Hepatocyte (in vitro differentiated cells): Measurements from ENCODE around the gene CYB561. TPM values are rescaled to one million over a fixed set of nuclear protein-coding genes. Genes with fewer than 3 reads are reported as not detected.
A peak's percentile ranks its signal among the peaks of the same experiment; 100 is the strongest.

ENCODE experiments used
- DNase-seq: peaks from one replicate; pipeline ENCODE4 v3.0.0-alpha.2; 2016; ENCODE audit warnings: low spot score
- H2AFZ ChIP-seq: fragments of 200-600 bp; sonication (generic); 2 replicates; pipeline ENCODE4 v1.6.0; 2016; ENCODE audit warnings: antibody characterized with exemption, mild to moderate bottlenecking
- H3K27ac ChIP-seq: fragments of 200-600 bp; sonication (generic); 2 replicates; pipeline ENCODE4 v1.5.1; 2016; ENCODE audit warnings: mild to moderate bottlenecking
- H3K27me3 ChIP-seq: fragments of 200-600 bp; sonication (generic); 2 replicates; pipeline ENCODE4 v1.6.1; 2016
- H3K36me3 ChIP-seq: fragments of 200-600 bp; sonication (generic); replicated peaks from 2 replicates; pipeline ENCODE4 v1.5.1; 2016; ENCODE audit warnings: low read depth; ENCODE audit not compliant: insufficient read depth
- H3K4me1 ChIP-seq: fragments of 200-600 bp; sonication (generic); 2 replicates; pipeline ENCODE4 v1.5.1; 2016; ENCODE audit warnings: mild to moderate bottlenecking, moderate library complexity; ENCODE audit not compliant: insufficient read depth
- H3K4me2 ChIP-seq: fragments of 200-600 bp; sonication (generic); 2 replicates; pipeline ENCODE4 v1.6.0; 2016
- H3K4me3 ChIP-seq: fragments of 200-600 bp; sonication (generic); 2 replicates; pipeline ENCODE4 v1.5.1; 2016; ENCODE audit warnings: mild to moderate bottlenecking
- H3K79me2 ChIP-seq: fragments of 200-600 bp; sonication (generic); 2 replicates; pipeline ENCODE4 v1.6.0; 2017; ENCODE audit warnings: mild to moderate bottlenecking
- H3K9me2 ChIP-seq: fragments of 200-600 bp; sonication (generic); replicated peaks from 2 replicates; pipeline ENCODE4 v1.6.0; 2017; ENCODE audit warnings: mild to moderate bottlenecking; ENCODE audit not compliant: insufficient read depth
- H3K9me3 ChIP-seq: fragments of 200-600 bp; sonication (generic); 2 replicates; pipeline ENCODE4 v1.5.1; 2016; ENCODE audit warnings: low read depth, mild to moderate bottlenecking
- H4K20me1 ChIP-seq: fragments of 200-600 bp; sonication (generic); 2 replicates; pipeline ENCODE4 v1.6.0; 2016; ENCODE audit warnings: mild to moderate bottlenecking; ENCODE audit not compliant: insufficient read depth, poor library complexity, severe bottlenecking
- EZH2 ChIP-seq: fragments of 200-600 bp; sonication (generic); IDR thresholded peaks from 2 replicates; pipeline ENCODE4 v1.6.1; 2016; ENCODE audit warnings: antibody characterized with exemption, mild to moderate bottlenecking, borderline replicate concordance
- EZH2phosphoT487 ChIP-seq: fragments of 200-600 bp; sonication (generic); IDR thresholded peaks from one replicate; pipeline ENCODE4 v1.6.1; 2018; ENCODE audit warnings: antibody characterized with exemption, mild to moderate bottlenecking, low read depth, moderate library complexity; ENCODE audit not compliant: unreplicated experiment, severe bottlenecking
- WGBS: methylation state at CpG from one replicate; pipeline ENCODE4 v1.1.6; 2016; ENCODE audit warnings: low lambda C conversion rate; ENCODE audit errors: missing lambda C conversion rate; 5-methylcytosine and 5-hydroxymethylcytosine counted together
- polyA plus RNA-seq: library from polyadenylated mRNA; unstranded; fragments of >200 nt; fragmentation: Nextera tagmentation; extraction: Ambion mirVana; gene quantifications from 2 replicates; pipeline ENCODE4 v1.2.1, GENCODE V29; 2016
- total RNA-seq: library from RNA; depleted of rRNA; stranded (reverse); fragments of >200 nt; gene quantifications from 2 replicates; pipeline ENCODE4 v1.2.3, GENCODE V29; 2014
- TF ChIP-seq, protein P1 (sequence below): fragments of 200-600 bp; sonication (generic); IDR thresholded peaks from 2 replicates; pipeline ENCODE4 v1.5.1; 2016; ENCODE audit warnings: antibody characterized with exemption, mild to moderate bottlenecking; ENCODE audit not compliant: poor library complexity

The CYB561 gene
- total and polyA plus RNA-seq, 2 experiments from 2014 or later = 12.9 to 20.2 TPM

DNA sequence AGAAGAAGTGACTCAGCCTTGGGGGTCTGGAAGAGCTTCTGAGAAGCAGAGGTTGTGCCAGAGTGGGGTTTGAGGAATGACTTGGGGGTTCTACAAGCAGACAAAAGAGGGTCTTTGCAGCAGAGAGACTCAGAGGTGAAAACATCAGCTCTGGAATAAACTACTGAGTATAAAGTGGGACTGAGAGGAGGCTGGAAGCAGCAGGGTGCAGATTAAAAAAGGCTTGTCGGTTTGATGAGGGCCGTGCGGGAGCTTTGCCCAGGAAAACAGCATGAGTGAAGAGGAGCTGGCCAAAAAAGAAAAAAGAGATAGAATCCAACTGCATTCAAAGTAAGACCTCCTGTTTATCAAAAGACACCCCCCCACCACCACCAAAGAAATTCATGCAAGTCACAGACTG lies 17.7 kb upstream of the CYB561 start:
- Histone ChIP-seq H3K27ac (no peak overlapping the region), H3K9me2 (no peaks in the 10 kb centered on the region), H3K79me2 (no peaks in the 10 kb centered on the region), H3K4me2 (no peak overlapping the region), H3K4me1 (no peaks in the 10 kb centered on the region), H3K9me3 (no peaks in the 10 kb centered on the region), H4K20me1 (no peaks in the 10 kb centered on the region), H3K27me3 (no peaks in the 10 kb centered on the region), H2AFZ (no peak overlapping the region), H3K4me3 (no peak overlapping the region), H3K36me3 (no peaks in the 10 kb centered on the region)
- no peak for DNase-seq
- WGBS = 60% methylated on average over 3 of the region's 3 CpGs
- TF ChIP-seq, protein P1, sequence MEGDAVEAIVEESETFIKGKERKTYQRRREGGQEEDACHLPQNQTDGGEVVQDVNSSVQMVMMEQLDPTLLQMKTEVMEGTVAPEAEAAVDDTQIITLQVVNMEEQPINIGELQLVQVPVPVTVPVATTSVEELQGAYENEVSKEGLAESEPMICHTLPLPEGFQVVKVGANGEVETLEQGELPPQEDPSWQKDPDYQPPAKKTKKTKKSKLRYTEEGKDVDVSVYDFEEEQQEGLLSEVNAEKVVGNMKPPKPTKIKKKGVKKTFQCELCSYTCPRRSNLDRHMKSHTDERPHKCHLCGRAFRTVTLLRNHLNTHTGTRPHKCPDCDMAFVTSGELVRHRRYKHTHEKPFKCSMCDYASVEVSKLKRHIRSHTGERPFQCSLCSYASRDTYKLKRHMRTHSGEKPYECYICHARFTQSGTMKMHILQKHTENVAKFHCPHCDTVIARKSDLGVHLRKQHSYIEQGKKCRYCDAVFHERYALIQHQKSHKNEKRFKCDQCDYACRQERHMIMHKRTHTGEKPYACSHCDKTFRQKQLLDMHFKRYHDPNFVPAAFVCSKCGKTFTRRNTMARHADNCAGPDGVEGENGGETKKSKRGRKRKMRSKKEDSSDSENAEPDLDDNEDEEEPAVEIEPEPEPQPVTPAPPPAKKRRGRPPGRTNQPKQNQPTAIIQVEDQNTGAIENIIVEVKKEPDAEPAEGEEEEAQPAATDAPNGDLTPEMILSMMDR = no peak
- TF ChIP-seq EZH2 (no peak), EZH2phosphoT487 (no peak)

DNA sequence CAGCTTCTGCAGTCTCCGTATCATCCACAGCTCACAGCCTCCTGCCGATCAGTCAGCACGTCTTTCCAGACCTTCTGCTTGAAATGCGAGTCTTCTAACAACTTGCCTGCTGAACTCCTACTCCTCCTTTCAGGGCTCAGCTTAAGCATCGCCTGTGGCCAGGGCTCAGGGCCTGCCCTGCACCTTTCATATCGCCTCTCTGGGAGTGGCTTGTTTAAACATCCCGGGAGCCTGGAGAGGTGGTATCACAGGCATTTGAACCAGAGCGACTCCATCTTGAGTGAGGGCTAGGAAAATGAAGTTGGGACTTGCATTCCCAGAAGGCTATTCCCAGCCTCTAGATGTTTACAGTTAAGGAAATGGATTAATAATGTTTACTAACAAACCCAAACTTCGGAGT lies 13.9 kb upstream of the CYB561 start:
- Histone ChIP-seq H3K27me3 (no peaks in the 10 kb centered on the region), H3K27ac (no peak overlapping the region), H3K36me3 (no peaks in the 10 kb centered on the region), H2AFZ (no peak overlapping the region), H3K4me3 (no peak overlapping the region), H4K20me1 (no peaks in the 10 kb centered on the region), H3K4me1 (peaks cover 3% of the 10 kb centered on the region), H3K79me2 (no peaks in the 10 kb centered on the region), H3K9me2 (no peaks in the 10 kb centered on the region), H3K4me2 (no peak overlapping the region), H3K9me3 (no peaks in the 10 kb centered on the region)
- WGBS = 52% methylated on average over 9 of the region's 9 CpGs
- TF ChIP-seq, protein P1 = no peak
- no peak for TF ChIP-seq EZH2phosphoT487
- TF ChIP-seq EZH2 = no peak
- DNase-seq = no peak

DNA sequence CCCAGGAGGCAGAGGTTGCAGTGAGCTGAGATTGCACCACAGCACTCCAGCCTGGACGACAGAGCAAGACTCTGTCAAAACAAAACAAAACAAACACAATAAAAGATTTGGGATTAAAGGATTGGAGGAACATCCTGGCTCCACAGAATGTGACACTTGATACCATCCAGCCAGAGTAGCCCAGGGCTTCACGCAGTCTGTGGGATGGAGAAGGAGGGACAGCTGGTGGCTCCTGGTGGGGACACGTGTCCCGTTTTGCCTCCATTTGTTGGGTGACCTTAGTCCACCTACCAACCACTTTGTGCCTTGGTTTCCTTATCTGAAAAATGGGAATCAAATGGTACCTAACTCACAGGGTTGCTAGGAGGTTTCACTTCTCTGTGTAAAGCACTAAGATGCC lies 12.4 kb upstream of the CYB561 start:
- 67% methylated on average over 4 of the region's 4 CpGs for WGBS
- Histone ChIP-seq H3K9me3 (no peaks in the 10 kb centered on the region), H3K27ac (no peak overlapping the region), H3K4me2 (no peak overlapping the region), H3K36me3 (no peaks in the 10 kb centered on the region), H3K4me3 (no peak overlapping the region), H3K4me1 (peaks cover 8% of the 10 kb centered on the region), H2AFZ (no peak overlapping the region), H3K79me2 (no peaks in the 10 kb centered on the region), H3K9me2 (no peaks in the 10 kb centered on the region), H3K27me3 (no peaks in the 10 kb centered on the region), H4K20me1 (no peaks in the 10 kb centered on the region)
- no peak for DNase-seq
- TF ChIP-seq EZH2phosphoT487 = no peak
- TF ChIP-seq, protein P1 = no peak
- TF ChIP-seq EZH2 = no peak

DNA sequence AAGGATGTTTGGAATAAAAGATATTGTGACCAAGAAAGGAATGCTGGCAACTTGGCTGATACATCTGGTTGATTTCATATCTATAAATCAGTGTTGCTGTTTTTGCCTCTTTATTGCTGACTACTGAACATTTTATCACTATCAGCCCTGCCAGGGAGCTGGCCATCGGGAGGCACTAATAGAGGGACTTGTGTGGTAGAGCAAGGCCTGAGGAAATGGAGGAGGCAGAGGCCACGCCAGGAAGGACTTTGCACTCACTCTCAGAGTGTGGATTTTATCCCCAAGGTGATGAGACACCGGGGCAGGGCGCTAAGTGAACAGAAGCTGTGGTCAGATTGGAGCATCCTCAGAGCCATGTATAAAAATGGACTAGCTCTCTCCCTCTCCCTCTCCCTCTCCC lies 9.3 kb upstream of the CYB561 start:
- no peak overlapping the region for H3K4me3 ChIP-seq
- 45% methylated on average over 4 of the region's 4 CpGs for WGBS
- H3K27me3 ChIP-seq = no peaks in the 10 kb centered on the region
- no peak overlapping the region for H3K4me2 ChIP-seq
- peaks cover 16% of the 10 kb centered on the region for H3K4me1 ChIP-seq
- no peaks in the 10 kb centered on the region for H3K9me2 ChIP-seq
- H2AFZ ChIP-seq = no peak overlapping the region
- H3K27ac ChIP-seq = peak overlapping the region; percentile 61
- DNase-seq = peak; percentile 68
- no peak for TF ChIP-seq EZH2
- TF ChIP-seq, protein P1 = no peak
- TF ChIP-seq EZH2phosphoT487 = no peak
- no peaks in the 10 kb centered on the region for H3K9me3 ChIP-seq
- H3K79me2 ChIP-seq = no peaks in the 10 kb centered on the region
- H4K20me1 ChIP-seq = no peaks in the 10 kb centered on the region
- no peaks in the 10 kb centered on the region for H3K36me3 ChIP-seq
